Ishikawa (cell line): ENCODE data around the gene ZNF284.

Experiments
- CREB1 ChIP-seq: IDR thresholded peaks from 2 replicates; pipeline ENCODE4 v1.6.1; 2012; ENCODE audit warnings: low read depth
- EGR1 ChIP-seq: IDR thresholded peaks from 2 replicates; pipeline ENCODE4 v1.6.1; 2012
- EP300 ChIP-seq: IDR thresholded peaks from 2 replicates; pipeline ENCODE4 v1.6.1; 2012; ENCODE audit warnings: borderline replicate concordance
- MAX ChIP-seq: IDR thresholded peaks from 2 replicates; pipeline ENCODE4 v1.6.1; 2012
- NFIC ChIP-seq: IDR thresholded peaks from 2 replicates; pipeline ENCODE4 v1.6.1; 2012
- RAD21 ChIP-seq: IDR thresholded peaks from 2 replicates; pipeline ENCODE4 v1.6.1; 2012; ENCODE audit warnings: low read depth
- REST ChIP-seq: IDR thresholded peaks from 2 replicates; pipeline ENCODE4 v1.6.1; 2012; ENCODE audit warnings: low read depth, mild to moderate bottlenecking
- TAF1 ChIP-seq: IDR thresholded peaks from 2 replicates; pipeline ENCODE4 v1.6.1; 2012; ENCODE audit warnings: low read depth, mild to moderate bottlenecking
- TCF12 ChIP-seq: IDR thresholded peaks from 2 replicates; pipeline ENCODE4 v1.6.1; 2012; ENCODE audit warnings: low read depth
- USF1 ChIP-seq: IDR thresholded peaks from 2 replicates; pipeline ENCODE4 v1.6.1; 2012
- YY1 ChIP-seq: IDR thresholded peaks from 2 replicates; pipeline ENCODE4 v1.6.1; 2012; ENCODE audit warnings: low read depth

GRCh38 chr19:44113784-44114390 lies 41.9 kb downstream of the ZNF284 start:
- TF ChIP-seq TAF1 = no peak
- TF ChIP-seq MAX = no peak
- TF ChIP-seq REST = no peak
- no peak for TF ChIP-seq NFIC
- no peak for TF ChIP-seq EP300
- TF ChIP-seq CREB1 = no peak
- no peak for TF ChIP-seq RAD21
- TF ChIP-seq YY1 = no peak
- TF ChIP-seq TCF12 = no peak
- no peak for TF ChIP-seq EGR1
- no peak for TF ChIP-seq USF1
